ENCODE data around the gene PLEKHM1.

Gene PLEKHM1

GRCh38 chr17:45395569-45396415 lies 94.7 kb downstream of the PLEKHM1 start:
- no peak for DNase-seq

- peak; percentile 34 for DNase-seq
Observed at GRCh38 chr17:45394913-45395568, 95.5 kb downstream of the PLEKHM1 start.

- no peak for DNase-seq
Observed at GRCh38 chr17:45394564-45394912, 96.0 kb downstream of the PLEKHM1 start.

GRCh38 chr17:45394091-45394490 lies 96.4 kb downstream of the PLEKHM1 start:
- no peak for DNase-seq

- DNase-seq = no peak
Observed at GRCh38 chr17:45393411-45393810, 97.1 kb downstream of the PLEKHM1 start.

GRCh38 chr17:45391918-45392317 lies 98.6 kb downstream of the PLEKHM1 start:
- DNase-seq = no peak

GRCh38 chr17:45391291-45391690 lies 99.2 kb downstream of the PLEKHM1 start:
- no peak for DNase-seq

- DNase-seq = no peak
Observed at GRCh38 chr17:45389354-45389753, 101.2 kb downstream of the PLEKHM1 start.

- no peak for DNase-seq
Observed at GRCh38 chr17:45388604-45389325, 101.8 kb downstream of the PLEKHM1 start.

- no peak for DNase-seq
Observed at GRCh38 chr17:45387739-45388138, 102.8 kb downstream of the PLEKHM1 start.

GRCh38 chr17:45386178-45386577 lies 104.3 kb downstream of the PLEKHM1 start:
- no peak for DNase-seq
